ENCODE results near the gene C7orf33.

Gene C7orf33

GRCh38 chr7:148630078-148630477 lies 39.5 kb downstream of the C7orf33 start:
- DNase-seq: no peak

- DNase-seq: no peak
These were observed 43.2 kb downstream of the C7orf33 start for GRCh38 chr7:148633761-148634160.

DNA sequence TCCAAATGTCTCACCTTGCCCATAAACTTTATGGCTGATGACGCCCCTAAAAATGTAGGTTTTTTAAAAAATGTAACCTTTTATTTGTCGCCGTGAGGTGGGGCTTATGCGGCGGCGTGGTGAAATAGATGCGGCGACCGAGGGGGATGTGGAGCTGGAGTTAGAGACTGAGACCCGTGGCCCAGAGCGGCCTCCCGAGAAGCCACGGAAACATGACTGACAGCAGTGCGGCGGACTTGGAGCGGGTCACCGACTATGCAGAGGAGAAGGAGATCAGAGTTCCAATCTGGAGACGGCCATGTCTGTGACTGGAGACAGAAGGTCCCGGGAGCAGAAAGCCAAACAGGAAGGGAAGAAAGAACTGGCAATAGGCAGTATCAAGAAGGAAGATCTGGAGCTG lies 46.5 kb downstream of the C7orf33 start:
- DNase-seq: no peak

DNA sequence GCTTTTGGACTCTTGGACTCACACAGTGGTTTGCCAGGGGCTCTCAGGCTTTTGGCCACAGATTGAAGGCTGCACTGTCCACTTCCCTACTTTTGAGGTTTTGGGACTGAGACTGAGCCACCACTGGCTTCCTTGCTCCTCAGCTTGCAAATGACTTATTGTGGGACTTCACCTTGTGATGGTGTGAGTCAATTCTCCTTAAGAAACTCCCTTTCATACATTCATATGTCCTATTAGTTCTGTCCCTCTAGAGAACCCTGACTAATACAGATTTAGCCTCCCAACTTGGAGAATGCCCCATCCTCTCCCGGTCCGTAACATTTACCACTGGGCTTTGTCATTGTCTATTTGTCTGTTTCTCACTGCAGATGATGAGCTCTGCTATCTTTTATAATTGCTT lies 55.3 kb downstream of the C7orf33 start:
- DNase-seq: no peak

GRCh38 chr7:148650232-148650858 lies 59.8 kb downstream of the C7orf33 start:
- DNase-seq: no peak

DNA sequence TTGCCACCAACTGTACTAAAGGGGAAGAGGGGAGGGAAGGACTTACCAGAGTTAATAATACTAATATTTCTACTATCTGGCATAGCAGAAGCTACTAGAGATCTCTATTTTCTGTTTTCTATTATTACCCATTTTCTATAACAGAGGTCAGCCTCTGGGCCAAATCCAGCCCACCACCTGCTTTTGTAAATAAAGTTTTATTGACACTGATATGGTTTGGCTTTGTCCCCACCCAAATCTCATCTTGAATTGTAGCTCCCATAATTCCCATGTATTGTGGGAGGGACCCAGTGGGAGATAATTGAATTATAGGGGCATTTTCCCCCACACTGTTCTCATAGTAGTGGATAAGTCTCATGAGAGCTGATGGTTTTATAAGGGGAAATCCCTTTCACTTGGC lies 62.2 kb downstream of the C7orf33 start:
- DNase-seq: no peak

DNA sequence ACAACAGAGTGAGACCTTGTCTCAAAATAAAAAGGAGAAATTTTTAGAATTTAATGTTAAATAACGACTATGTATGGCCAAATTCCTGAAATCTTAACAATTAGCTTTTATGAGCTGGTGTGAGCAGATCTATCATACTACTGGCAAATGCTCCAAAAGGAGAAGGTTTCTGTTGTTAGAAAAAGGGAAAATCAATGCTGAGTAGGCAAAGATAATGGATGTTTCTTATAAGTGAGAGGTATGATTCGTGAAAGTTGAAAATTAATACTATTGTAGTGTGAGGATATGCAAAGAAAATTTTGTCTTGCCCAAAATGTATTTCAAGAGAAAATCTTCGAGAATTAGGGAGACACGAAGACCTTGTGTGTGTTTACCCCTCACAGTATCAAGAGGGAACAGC lies 67.4 kb downstream of the C7orf33 start:
- DNase-seq: no peak

GRCh38 chr7:148661471-148661870 lies 70.9 kb downstream of the C7orf33 start:
- no peak for DNase-seq

GRCh38 chr7:148662646-148663045 lies 72.1 kb downstream of the C7orf33 start:
- DNase-seq: no peak

GRCh38 chr7:148664324-148664723 lies 73.8 kb downstream of the C7orf33 start:
- no peak for DNase-seq

DNA sequence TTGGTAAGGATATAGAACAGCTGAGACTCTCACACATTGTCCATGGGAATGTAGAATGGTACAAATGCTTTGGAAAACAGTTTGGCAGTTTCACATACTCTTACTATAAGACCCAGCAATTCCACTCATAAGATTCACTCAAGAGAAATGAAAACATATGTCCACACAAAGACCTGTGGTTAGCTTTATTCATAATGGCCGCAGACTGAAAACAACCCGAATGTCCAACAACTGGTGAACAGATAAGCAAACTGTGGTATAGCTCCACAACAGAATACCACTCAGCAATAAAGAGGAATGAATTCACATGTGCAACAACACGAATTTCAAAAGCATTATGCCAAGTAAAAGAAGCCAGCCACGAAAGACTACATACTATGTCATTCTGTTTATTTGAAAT lies 74.7 kb downstream of the C7orf33 start:
- no peak for DNase-seq

All from NCI-H1436 (cell line).